IPS-NIHi7 (cell line): ENCODE measurements around the gene STXBP2.
A peak's percentile ranks its signal among the peaks of the same experiment; 100 is the strongest.

ENCODE experiments used
- DNase-seq: peaks from one replicate; pipeline ENCODE4 v3.0.0; 2012; ENCODE audit warnings: mixed read lengths; ENCODE audit errors: extremely low spot score

Gene STXBP2

GRCh38 chr19:7636691-7637373 is at the start of gene STXBP2:
Gene STXBP2 (plus strand): TSS chr19:7637110. CDS start chr19:7637150, 40 bp downstream.
- peak; percentile 97 for DNase-seq

- DNase-seq, result no peak
Observed at GRCh38 chr19:7589822-7590221, 47.1 kb upstream of the STXBP2 start.

DNA sequence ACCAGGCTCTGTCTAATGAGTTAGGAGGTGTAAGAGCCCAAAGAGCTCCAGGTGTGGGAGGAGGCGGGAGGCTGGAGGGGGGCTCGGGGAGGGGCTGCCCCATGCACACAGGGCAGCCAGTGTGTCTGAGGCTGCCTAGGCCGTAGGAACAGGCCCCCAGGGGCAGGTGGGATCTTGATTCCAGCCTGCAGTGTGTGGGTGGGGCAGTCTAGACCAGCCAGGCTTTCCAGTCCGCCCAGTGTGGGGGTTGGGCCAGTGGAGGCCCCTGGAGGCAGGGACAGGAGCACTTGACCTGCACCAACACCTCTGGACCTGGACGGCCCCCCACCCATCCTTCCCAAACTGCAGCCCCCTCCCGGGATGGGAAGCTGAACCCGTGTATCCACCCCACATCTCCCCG is 46.7 kb upstream of the STXBP2 start:
- DNase-seq, result no peak

GRCh38 chr19:7595466-7596133 is 41.3 kb upstream of the STXBP2 start, which contains the start of gene CAMSAP3:
Gene CAMSAP3 (plus strand): TSS chr19:7595863. CDS start chr19:7596003, 140 bp downstream.
- peak; percentile 91 for DNase-seq

GRCh38 chr19:7596211-7596937 is 40.5 kb upstream of the STXBP2 start:
- no peak for DNase-seq

DNA sequence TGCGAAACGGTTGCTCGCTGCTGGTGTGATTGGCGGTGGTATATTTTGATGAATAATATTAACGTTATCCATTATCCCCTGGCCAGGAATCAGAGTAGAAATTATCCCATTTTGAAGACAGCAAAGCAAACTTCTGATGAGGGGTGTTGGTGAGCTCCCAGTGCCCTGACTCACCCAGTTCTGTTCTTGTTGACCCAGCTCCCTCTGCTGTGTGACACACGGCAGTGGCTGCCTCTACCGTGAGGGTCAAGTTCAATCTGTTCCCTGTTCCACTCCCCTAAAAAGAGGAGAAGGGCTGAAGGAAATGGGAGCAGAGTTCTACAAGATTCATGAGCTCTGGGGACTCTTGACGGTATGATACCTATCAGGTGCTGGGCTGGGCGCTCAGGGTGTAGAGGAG is 39.2 kb upstream of the STXBP2 start:
- no peak for DNase-seq

GRCh38 chr19:7598180-7598579 is 38.7 kb upstream of the STXBP2 start:
- DNase-seq, result no peak

GRCh38 chr19:7600721-7601120 is 36.2 kb upstream of the STXBP2 start:
- no peak for DNase-seq

GRCh38 chr19:7602240-7602934 is 34.5 kb upstream of the STXBP2 start:
- DNase-seq, result no peak

GRCh38 chr19:7602935-7603497 is 33.9 kb upstream of the STXBP2 start:
- DNase-seq, result no peak

DNA sequence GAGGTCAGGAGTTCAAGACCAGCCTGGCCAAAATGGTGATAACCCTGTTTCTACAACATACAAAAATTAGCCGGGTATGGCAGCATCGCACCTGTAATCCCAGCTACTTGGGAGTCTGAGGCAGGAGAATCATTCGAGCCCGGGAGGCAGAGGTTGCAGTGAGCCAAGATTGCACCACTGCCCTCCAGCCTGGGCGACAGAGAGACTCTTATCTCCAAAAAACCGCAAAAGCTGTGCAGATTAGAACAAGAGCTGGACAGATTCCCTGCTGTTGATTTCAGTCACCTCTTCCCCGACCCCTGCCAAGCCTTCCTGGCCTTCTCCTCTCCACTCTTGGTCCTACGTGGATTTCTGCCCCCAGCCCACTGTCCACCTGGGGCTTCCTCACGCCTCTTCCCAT is 33.0 kb upstream of the STXBP2 start:
- DNase-seq, result no peak

DNA sequence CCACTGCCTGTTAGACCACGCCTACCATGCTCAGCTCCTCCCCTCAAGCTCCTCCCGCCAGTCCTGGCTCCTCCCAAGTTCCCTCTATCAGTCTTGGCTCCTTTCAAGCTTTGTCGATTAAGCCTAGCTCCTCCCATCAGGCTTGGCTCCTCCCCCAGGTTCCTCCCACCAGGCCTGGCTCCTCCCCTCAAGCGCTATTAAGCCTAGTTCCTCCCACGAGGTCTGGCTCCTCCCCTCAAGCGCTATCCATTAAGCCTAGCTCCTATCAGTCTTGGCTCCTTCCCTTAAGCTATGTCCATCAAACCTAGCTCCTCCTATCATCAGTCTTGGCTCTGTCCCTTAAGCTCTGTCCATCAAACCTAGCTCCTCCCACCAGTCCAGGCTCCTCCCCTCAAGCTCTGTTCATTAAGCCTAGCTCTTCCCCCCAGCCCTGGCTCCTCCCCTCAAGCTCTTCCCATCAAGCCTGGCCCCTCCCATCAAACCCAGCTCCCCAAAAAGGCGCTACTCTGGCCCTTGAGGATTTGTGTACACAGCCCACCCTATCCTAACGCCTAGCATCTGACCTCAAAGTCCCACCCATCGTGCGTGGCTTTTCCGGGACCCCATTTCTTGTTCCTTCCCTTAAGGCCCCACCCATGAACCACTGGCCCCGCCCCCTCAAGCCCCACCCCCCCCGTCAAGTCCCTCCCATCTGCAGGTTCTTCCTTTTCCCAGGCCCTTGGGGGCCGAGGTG is 31.3 kb upstream of the STXBP2 start:
- peak; percentile 81 for DNase-seq

- DNase-seq, result no peak
Observed at GRCh38 chr19:7606289-7606688, 30.6 kb upstream of the STXBP2 start.

GRCh38 chr19:7607212-7607873 is 29.6 kb upstream of the STXBP2 start:
- no peak for DNase-seq

GRCh38 chr19:7607874-7608560 is 28.9 kb upstream of the STXBP2 start:
- DNase-seq, result no peak

DNA sequence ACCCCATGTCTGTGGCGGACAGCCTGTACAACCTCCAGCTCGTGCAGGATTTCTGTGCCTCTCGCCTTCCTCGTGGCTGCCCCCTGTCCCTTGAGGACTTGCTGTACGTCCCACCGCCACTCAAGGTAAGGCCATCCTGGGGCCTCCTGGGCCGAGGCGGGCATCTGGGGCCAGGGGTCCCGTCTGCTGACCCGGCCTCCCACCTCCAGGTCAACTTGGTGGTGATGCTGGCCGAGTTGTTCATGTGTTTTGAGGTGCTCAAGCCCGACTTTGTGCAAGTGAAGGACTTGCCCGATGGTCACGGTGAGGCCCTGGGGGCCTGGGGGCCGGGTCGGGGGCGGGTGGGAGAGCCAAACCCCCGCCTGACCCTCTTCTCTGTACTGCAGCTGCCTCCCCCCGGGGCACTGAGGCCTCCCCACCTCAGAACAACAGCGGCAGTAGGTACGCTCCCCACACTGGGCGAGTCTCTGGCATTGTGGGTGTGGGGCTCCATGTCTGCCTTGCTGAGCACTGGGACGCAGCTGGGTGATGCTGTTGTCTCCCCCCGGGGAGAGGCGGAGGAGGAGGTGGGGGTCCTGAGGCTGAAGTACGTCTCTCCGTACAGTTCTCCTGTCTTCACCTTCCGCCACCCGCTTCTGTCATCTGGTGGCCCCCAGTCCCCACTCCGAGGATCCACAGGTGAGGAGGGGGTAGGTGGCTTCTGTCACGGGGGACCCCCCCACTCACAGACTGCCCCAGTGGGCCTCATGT is 26.2 kb upstream of the STXBP2 start:
- no peak for DNase-seq

- no peak for DNase-seq
Observed at GRCh38 chr19:7611541-7612279, 25.2 kb upstream of the STXBP2 start.
